RWPE1 (cell line): ENCODE results near the gene KCNA5.

Experiments
- CTCF ChIA-PET: fragments of 350-600 bp; sonication (Branson Sonifier 250); formaldehyde crosslinking; extraction: SDS; loops from one replicate; lab custom pipeline; 2021; lab: Yijun Ruan, JAX
- POLR2A ChIA-PET: fragments of 400-600 bp; formaldehyde crosslinking; extraction: SDS; loops from one replicate; lab custom pipeline; 2020; ENCODE audit warnings: antibody characterized with exemption; ENCODE audit not compliant: low non-redundant PET; lab: Yijun Ruan, JAX
- DNase-seq: peaks from one replicate; pipeline ENCODE4 v3.0.0; 2012; ENCODE audit warnings: low spot score
- H3K27ac ChIP-seq: fragments of 450-650 bp; 2 replicates; pipeline ENCODE4 v1.5.1; 2017
- CTCF ChIP-seq: fragments of 450-650 bp; conservative IDR thresholded peaks from 2 replicates; pipeline ENCODE4 v1.5.1; 2017; ENCODE audit warnings: low read depth, mild to moderate bottlenecking

The KCNA5 gene

GRCh38 chr12:5032821-5033220 lies 10.9 kb upstream of the KCNA5 start:
- POLR2A ChIA-PET = no interaction called here
- H3K27ac ChIP-seq = no peak overlapping the region
- no peak for DNase-seq
- TF ChIP-seq CTCF = no peak
- CTCF ChIA-PET = no interaction called here

GRCh38 chr12:5033883-5034282 lies 9.8 kb upstream of the KCNA5 start:
- ChIA-PET POLR2A (no interaction called here), CTCF (interaction anchor here (0.5 kb wide), 1 partner anchor 50 kb away, joined by 3 read pairs; no protein-coding TSS in a partner anchor)
- TF ChIP-seq CTCF = no peak
- H3K27ac ChIP-seq = no peak overlapping the region
- no peak for DNase-seq

GRCh38 chr12:5034603-5035002 lies 9.1 kb upstream of the KCNA5 start:
- no peak for DNase-seq
- no peak for TF ChIP-seq CTCF
- POLR2A ChIA-PET = no interaction called here
- no peak overlapping the region for H3K27ac ChIP-seq
- CTCF ChIA-PET = interaction anchor here (0.5 kb wide), 1 partner anchor 50 kb away, joined by 3 read pairs; no protein-coding TSS in a partner anchor

- POLR2A ChIA-PET = no interaction called here
- CTCF ChIA-PET = no interaction called here
Observed at GRCh38 chr12:5035618-5036017, 8.1 kb upstream of the KCNA5 start.

GRCh38 chr12:5036031-5036430 lies 7.6 kb upstream of the KCNA5 start:
- TF ChIP-seq CTCF = no peak
- CTCF ChIA-PET = no interaction called here
- no peak for DNase-seq
- no peak overlapping the region for H3K27ac ChIP-seq
- POLR2A ChIA-PET = no interaction called here

More at GRCh38 chr12:5035618-5036017, 8.1 kb upstream of the KCNA5 start:
- no peak for DNase-seq
- TF ChIP-seq CTCF = no peak
- no peak overlapping the region for H3K27ac ChIP-seq

- H3K27ac ChIP-seq = no peak overlapping the region
- no peak for TF ChIP-seq CTCF
- ChIA-PET POLR2A (no interaction called here), CTCF (no interaction called here)
- no peak for DNase-seq
Observed at GRCh38 chr12:5037795-5038357, 5.8 kb upstream of the KCNA5 start.
